Measurements from ENCODE around the gene GLP1R. TPM values are rescaled to one million over a fixed set of nuclear protein-coding genes. Genes with fewer than 3 reads are reported as not detected.
A peak's percentile ranks its signal among the peaks of the same experiment; 100 is the strongest.

Gene GLP1R
- total and polyA plus RNA-seq, 2 of the 4 experiments (the other 2 are of a cell fraction) = not detected

GRCh38 chr6:39114388-39114703, 65.8 kb downstream of the GLP1R start:
- Histone ChIP-seq H3K14ac (replicated peaks; ENCODE audit: low read depth, low read length) (0 out of 2 replicates have a peak overlapping the region, but pooled peaks have one; percentile 37), H3K4ac (ENCODE audit: low read depth, low read length) (0 out of 2 replicates have a peak overlapping the region, but pooled peaks have one; percentile 3), H3K4me2 (ENCODE audit: low read depth, low read length) (peak overlapping the region; percentile 81), H3K4me3 (ENCODE audit: insufficient read depth, low read depth, low read length) (peak overlapping the region; percentile 67), H3K56ac (ENCODE audit: extremely low read depth, insufficient read depth, low read length) (peak overlapping the region; percentile 64; the same call in 1 of the 2 replicates), H2AFZ (replicated peaks; ENCODE audit: low read length, poor library complexity) (peak overlapping the region; percentile 100), H3K36me3 (ENCODE audit: control insufficient read depth, insufficient read depth, low read length) (peaks cover 2% of the 10 kb centered on the region; the same call in 1 of the 2 replicates), H4K91ac (ENCODE audit: insufficient read depth, low read depth, low read length) (no peak overlapping the region), H2BK5ac (ENCODE audit: low read depth, low read length, poor library complexity, severe bottlenecking) (no peak overlapping the region), H3K27me3 (ENCODE audit: control insufficient read depth, insufficient read depth, low read length) (no peaks in the 10 kb centered on the region; the same call in 1 of the 2 replicates), H3K9me3 (ENCODE audit: control insufficient read depth, insufficient read depth, low read length) (no peaks in the 10 kb centered on the region), H4K8ac (ENCODE audit: low read depth in 2 of 2, low read length in 2 of 2) (peak overlapping the region; percentile 45 to 71; a peak in 3 of 4 replicates), H3K79me1 (ENCODE audit: low read depth in 1 of 2, low read length in 2 of 2) (peaks cover 0 to 4% of the 10 kb centered on the region in 2 experiments; a peak in 2 of 4 replicates), H4K5ac (ENCODE audit: low read depth, low read length) (no peak overlapping the region), H4K20me1 (ENCODE audit: insufficient read depth, low read length) (no peaks in the 10 kb centered on the region), H3K9me1 (ENCODE audit: insufficient read depth, low read length) (peaks cover 4% of the 10 kb centered on the region), H3K23ac (ENCODE audit: low read depth, low read length) (peak overlapping the region; percentile 28; the same call in 1 of the 2 replicates), H2BK120ac (ENCODE audit: low read depth, low read length) (no peak overlapping the region), H3K9ac (ENCODE audit: low read depth, low read length) (peak overlapping the region; percentile 59), H3K27ac (ENCODE audit: insufficient read depth, low read length) (0 out of 2 replicates have a peak overlapping the region, but pooled peaks have one; percentile 83), H2AK9ac (replicated peaks; ENCODE audit: low read depth, low read length, poor library complexity) (no peak overlapping the region), H2AK5ac (ENCODE audit: low read depth, low read length) (peak overlapping the region; percentile 8; the same call in 1 of the 2 replicates), H3K18ac (ENCODE audit: low read depth, low read length) (no peak overlapping the region), H2BK20ac (ENCODE audit: low read depth, low read length) (no peak overlapping the region), H3K4me1 (ENCODE audit: control insufficient read depth, insufficient read depth, low read length) (peaks cover 4% of the 10 kb centered on the region; the same call in 1 of the 2 replicates), H2BK15ac (ENCODE audit: low read depth, low read length) (no peak overlapping the region)
- dilution Hi-C loops (cut with HindIII; ENCODE audit: low sequenced_read_pairs, unreplicated experiment) (no loop called here), in situ Hi-C loops (cut with MboI; ENCODE audit: low sequenced_read_pairs) (no loop called here), intact Hi-C loops (cut with micrococcal nuclease) (no loop called here)
- TF ChIP-seq MAZ (IDR thresholded peaks at IDR 0.05; ENCODE audit: borderline replicate concordance, low read depth, low read length) (no peak), MAFK (IDR thresholded peaks at IDR 0.05; ENCODE audit: low read depth, low read length) (no peak), SMC3 (IDR thresholded peaks at IDR 0.05; ENCODE audit: low read depth, low read length) (no peak), NFE2L2 (IDR thresholded peaks at IDR 0.05; ENCODE audit: low read depth, low read length) (no peak), CEBPB (IDR thresholded peaks at IDR 0.05; ENCODE audit: low read depth, low read length) (no peak), CHD1 (IDR thresholded peaks at IDR 0.05; ENCODE audit: low read depth, low read length) (no peak), CTCF (conservative IDR thresholded peaks at IDR 0.05; ENCODE audit: low read depth, low read length) (no peak), RCOR1 (IDR thresholded peaks at IDR 0.05; ENCODE audit: insufficient replicate concordance, low read length) (no peak), ELK1 (IDR thresholded peaks at IDR 0.05; ENCODE audit: borderline replicate concordance, low read depth, low read length) (no peak)
- 0% methylated on average over 3 of the region's 11 CpGs; no CpG with 5 or more reads in 1 of the 2 experiments for WGBS, 2 experiments (ENCODE audit: extremely low coverage in 2 of 2, insufficient read length in 1 of 2)
- BruUV-seq (replicated peaks) = no TSS peak
- POLR2A ChIA-PET (ENCODE audit: unreplicated experiment) = no interaction called here
- DNase-seq (no peak), ATAC-seq (ENCODE audit: low read depth) (peak; percentile 3)
- CTCF ChIA-PET = interaction anchor here (1.2 to 1.7 kb wide), 2 partner anchors 12 to 14 kb away, joined by 3 to 5 read pairs; no protein-coding TSS in a partner anchor
